Gastroesophageal sphincter (tissue), 4 donors: ENCODE results near the gene STAT6. TPM values are rescaled to one million over a fixed set of nuclear protein-coding genes. Genes with fewer than 3 reads are reported as not detected.
A peak's percentile ranks its signal among the peaks of the same experiment; 100 is the strongest.

ENCODE experiments used
- ATAC-seq: fragments of 150-250 bp; one replicate; pipeline ENCODE4 v1.9.1; 2016; ENCODE audit warnings: mild to moderate bottlenecking, moderate library complexity
- H3K27ac ChIP-seq, 4 donors: fragments of 200-600 bp; sonication (generic) in 3 of 4; 1 replicate in 3 of 4; 2 replicates in 1 of 4; pipeline ENCODE4 v1.5.1; 2016 to 2019
- H3K27me3 ChIP-seq: fragments of 200-600 bp; sonication (generic); one replicate; pipeline ENCODE4 v1.5.1; 2019
- H3K36me3 ChIP-seq, 2 donors: fragments of 200-600 bp; sonication (generic); one replicate each; pipeline ENCODE4 v1.5.1; 2019; ENCODE audit warnings: control low read depth in 1 of 2
- H3K4me1 ChIP-seq, 3 donors: fragments of 200-600 bp; sonication (generic); 1 replicate in 2 of 3; 2 replicates in 1 of 3; pipeline ENCODE4 v1.5.1; 2016 to 2019; ENCODE audit warnings: control low read depth in 2 of 3
- H3K4me3 ChIP-seq, 2 donors: fragments of 200-600 bp; sonication (generic); one replicate each; pipeline ENCODE4 v1.5.1; 2019; ENCODE audit warnings: mild to moderate bottlenecking in 1 of 2, moderate library complexity in 1 of 2
- H3K9me3 ChIP-seq, 3 donors: fragments of 200-600 bp; sonication (generic); one replicate each; pipeline ENCODE4 v1.5.1; 2017 to 2019; ENCODE audit warnings: control low read depth in 2 of 3
- EP300 ChIP-seq: sonication (generic); formaldehyde crosslinking; IDR thresholded peaks from one replicate; pipeline ENCODE4 v1.6.1; 2017; ENCODE audit warnings: antibody characterized with exemption, mild to moderate bottlenecking
- POLR2A ChIP-seq, 2 donors: fragments of 450-650 bp; IDR thresholded peaks; one replicate each; pipeline ENCODE4 v1.6.1; 2017; ENCODE audit warnings: antibody characterized with exemption in 2 of 2, mild to moderate bottlenecking in 2 of 2, moderate library complexity in 1 of 2
- POLR2AphosphoS5 ChIP-seq: sonication (generic); formaldehyde crosslinking; IDR thresholded peaks from one replicate; pipeline ENCODE4 v1.6.1; 2017; ENCODE audit warnings: antibody characterized with exemption
- WGBS, 2 donors: methylation state at CpG; one replicate each; pipeline ENCODE4 v1.1.5; 2018; ENCODE audit warnings: low coverage in 1 of 2; 5-methylcytosine and 5-hydroxymethylcytosine counted together
- total RNA-seq, 4 donors: library from RNA; depleted of rRNA; stranded (reverse); fragments of >200 nt; gene quantifications; one replicate each; pipeline ENCODE4 v1.1.0, GENCODE V29; 2016
- TF ChIP-seq, protein P1 (sequence below), 4 experiments: fragments of 200-600 bp in 2 of 4; fragments of 450-650 bp in 2 of 4; sonication (generic) in 1 of 4; IDR thresholded peaks; one replicate each; pipeline ENCODE4 v1.5.1; 2017 to 2019; ENCODE audit warnings: antibody characterized with exemption in 4 of 4, mild to moderate bottlenecking in 2 of 4, moderate library complexity in 2 of 4

STAT6 gene, protein sequence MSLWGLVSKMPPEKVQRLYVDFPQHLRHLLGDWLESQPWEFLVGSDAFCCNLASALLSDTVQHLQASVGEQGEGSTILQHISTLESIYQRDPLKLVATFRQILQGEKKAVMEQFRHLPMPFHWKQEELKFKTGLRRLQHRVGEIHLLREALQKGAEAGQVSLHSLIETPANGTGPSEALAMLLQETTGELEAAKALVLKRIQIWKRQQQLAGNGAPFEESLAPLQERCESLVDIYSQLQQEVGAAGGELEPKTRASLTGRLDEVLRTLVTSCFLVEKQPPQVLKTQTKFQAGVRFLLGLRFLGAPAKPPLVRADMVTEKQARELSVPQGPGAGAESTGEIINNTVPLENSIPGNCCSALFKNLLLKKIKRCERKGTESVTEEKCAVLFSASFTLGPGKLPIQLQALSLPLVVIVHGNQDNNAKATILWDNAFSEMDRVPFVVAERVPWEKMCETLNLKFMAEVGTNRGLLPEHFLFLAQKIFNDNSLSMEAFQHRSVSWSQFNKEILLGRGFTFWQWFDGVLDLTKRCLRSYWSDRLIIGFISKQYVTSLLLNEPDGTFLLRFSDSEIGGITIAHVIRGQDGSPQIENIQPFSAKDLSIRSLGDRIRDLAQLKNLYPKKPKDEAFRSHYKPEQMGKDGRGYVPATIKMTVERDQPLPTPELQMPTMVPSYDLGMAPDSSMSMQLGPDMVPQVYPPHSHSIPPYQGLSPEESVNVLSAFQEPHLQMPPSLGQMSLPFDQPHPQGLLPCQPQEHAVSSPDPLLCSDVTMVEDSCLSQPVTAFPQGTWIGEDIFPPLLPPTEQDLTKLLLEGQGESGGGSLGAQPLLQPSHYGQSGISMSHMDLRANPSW
- total RNA-seq, result 100 to 1,000 TPM in 3 of 4 donors, 10 to 100 TPM in 1; 92.5 to 166 (median 156) TPM

DNA sequence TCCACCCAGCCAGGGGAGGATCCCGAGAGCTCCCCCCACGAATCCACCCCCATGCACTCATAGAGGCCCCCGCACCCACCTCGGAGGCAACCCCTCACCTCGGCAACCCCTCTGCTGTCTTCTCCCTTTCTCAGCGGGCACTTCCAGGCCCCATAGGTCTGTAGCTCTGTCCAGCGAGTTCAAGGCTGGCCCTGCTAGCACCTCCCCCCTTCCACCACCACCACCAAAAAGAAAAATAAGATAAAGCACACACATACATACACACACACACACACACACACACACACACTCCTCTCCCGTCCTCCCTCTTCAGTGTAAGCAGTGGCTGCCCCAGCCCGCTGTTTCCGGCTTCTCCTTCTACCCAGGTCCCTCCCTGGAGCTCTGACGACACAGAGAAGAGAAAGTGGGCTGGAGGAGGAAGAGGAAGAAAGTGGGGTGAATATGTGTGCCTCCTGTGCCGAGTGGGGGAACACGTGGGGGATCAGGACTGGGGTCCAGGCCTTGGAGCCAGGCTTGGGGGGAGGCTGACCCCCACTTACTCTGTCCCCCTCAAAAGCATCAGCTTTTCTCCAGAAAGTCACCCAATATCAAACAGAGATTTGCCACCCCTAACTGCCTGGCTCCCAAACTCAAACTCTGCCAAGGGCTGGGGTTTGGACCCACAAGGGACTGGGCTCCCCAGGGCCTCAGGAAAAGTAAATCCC lies at the start of gene STAT6:
Gene STAT6 (minus strand): TSS at position 332 of the 704 bp plus-strand sequence. CDS start 3,084 bp downstream, outside the sequence.
- Histone ChIP-seq H3K4me1 (peaks cover 0 to 54% (median 25%) of the 10 kb centered on the region in 3 donors), H3K9me3 (no peaks in the 10 kb centered on the region), H3K4me3 (peak within 1 kb of the TSS; percentile 73 to 78), H3K27me3 (no peaks in the 10 kb centered on the region), H3K36me3 (peaks cover 0 to 25% of the 10 kb centered on the region in 2 donors), H3K27ac (peak within 1 kb of the TSS; percentile 92 to 98 (median 96))
- WGBS, 2 donors, result 0 to 4% methylated on average over 4 to 6 of the region's 13 CpGs
- TF ChIP-seq, protein P1, sequence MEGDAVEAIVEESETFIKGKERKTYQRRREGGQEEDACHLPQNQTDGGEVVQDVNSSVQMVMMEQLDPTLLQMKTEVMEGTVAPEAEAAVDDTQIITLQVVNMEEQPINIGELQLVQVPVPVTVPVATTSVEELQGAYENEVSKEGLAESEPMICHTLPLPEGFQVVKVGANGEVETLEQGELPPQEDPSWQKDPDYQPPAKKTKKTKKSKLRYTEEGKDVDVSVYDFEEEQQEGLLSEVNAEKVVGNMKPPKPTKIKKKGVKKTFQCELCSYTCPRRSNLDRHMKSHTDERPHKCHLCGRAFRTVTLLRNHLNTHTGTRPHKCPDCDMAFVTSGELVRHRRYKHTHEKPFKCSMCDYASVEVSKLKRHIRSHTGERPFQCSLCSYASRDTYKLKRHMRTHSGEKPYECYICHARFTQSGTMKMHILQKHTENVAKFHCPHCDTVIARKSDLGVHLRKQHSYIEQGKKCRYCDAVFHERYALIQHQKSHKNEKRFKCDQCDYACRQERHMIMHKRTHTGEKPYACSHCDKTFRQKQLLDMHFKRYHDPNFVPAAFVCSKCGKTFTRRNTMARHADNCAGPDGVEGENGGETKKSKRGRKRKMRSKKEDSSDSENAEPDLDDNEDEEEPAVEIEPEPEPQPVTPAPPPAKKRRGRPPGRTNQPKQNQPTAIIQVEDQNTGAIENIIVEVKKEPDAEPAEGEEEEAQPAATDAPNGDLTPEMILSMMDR (IDR thresholded peaks at IDR 0.05), result no peak
- TF ChIP-seq POLR2A (IDR thresholded peaks at IDR 0.05) (peak; percentile 1 to 60), EP300 (no peak), POLR2AphosphoS5 (peak; percentile 46)
- ATAC-seq, result peak; percentile 76

- H3K9me3 ChIP-seq, result no peaks in the 10 kb centered on the region
- H3K36me3 ChIP-seq, result peaks cover 0 to 100% of the 10 kb centered on the region in 2 donors
- 84 to 90% methylated on average over 5 to 7 of the region's 14 CpGs for WGBS, 2 donors
- H3K4me3 ChIP-seq, result no peak overlapping the region
- no peaks in the 10 kb centered on the region for H3K27me3 ChIP-seq
- no peak for ATAC-seq
- H3K4me1 ChIP-seq, result peaks cover 0 to 25% (median 11%) of the 10 kb centered on the region in 3 donors
- TF ChIP-seq POLR2A (IDR thresholded peaks at IDR 0.05) (no peak), EP300 (no peak), POLR2AphosphoS5 (no peak)
- TF ChIP-seq, protein P1 (IDR thresholded peaks at IDR 0.05), result no peak
- H3K27ac ChIP-seq, result no peak overlapping the region
These were observed 49.6 kb upstream of the STAT6 start for GRCh38 chr12:57160741-57161140.

DNA sequence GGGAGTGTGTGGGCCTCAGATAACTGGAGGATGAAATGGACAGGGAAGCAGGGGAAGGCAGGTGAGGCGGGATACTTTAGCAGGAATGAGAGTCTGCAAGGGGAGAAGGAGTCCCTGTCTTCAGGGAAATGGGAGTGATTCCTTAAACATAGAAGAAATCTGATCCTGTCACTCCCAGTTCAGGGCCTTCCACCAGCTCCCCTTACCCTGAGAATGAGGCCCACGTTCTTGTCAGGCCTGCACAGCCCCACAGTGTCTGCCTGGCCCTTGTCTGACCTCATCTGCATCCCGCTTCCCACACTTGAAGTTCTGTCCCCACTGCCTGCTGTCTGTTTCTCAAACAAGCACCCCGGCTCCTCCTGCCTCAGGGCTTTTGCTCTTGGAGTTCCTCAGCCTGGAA lies 48.9 kb upstream of the STAT6 start:
- peaks cover 0 to 26% (median 11%) of the 10 kb centered on the region in 3 donors for H3K4me1 ChIP-seq
- ATAC-seq, result no peak
- no peaks in the 10 kb centered on the region for H3K27me3 ChIP-seq
- no peaks in the 10 kb centered on the region for H3K9me3 ChIP-seq
- H3K27ac ChIP-seq, result peak overlapping the region in 3 of 4 donors; percentile 43 to 52 (median 48)
- TF ChIP-seq EP300 (no peak), POLR2A (IDR thresholded peaks at IDR 0.05) (no peak), POLR2AphosphoS5 (no peak)
- TF ChIP-seq, protein P1 (IDR thresholded peaks at IDR 0.05), result no peak
- 71 to 78% methylated on average over 1 to 4 of the region's 4 CpGs for WGBS, 2 donors
- no peak overlapping the region for H3K4me3 ChIP-seq
- peaks cover 0 to 100% of the 10 kb centered on the region in 2 donors for H3K36me3 ChIP-seq

GRCh38 chr12:57159311-57159710 lies 48.1 kb upstream of the STAT6 start:
- peak; percentile 21 for ATAC-seq
- Histone ChIP-seq H3K4me1 (peaks cover 0 to 34% (median 11%) of the 10 kb centered on the region in 3 donors), H3K9me3 (no peaks in the 10 kb centered on the region), H3K4me3 (no peak overlapping the region), H3K27ac (peak overlapping the region in 3 of 4 donors; percentile 43 to 52 (median 48)), H3K27me3 (no peaks in the 10 kb centered on the region), H3K36me3 (peaks cover 0 to 100% of the 10 kb centered on the region in 2 donors)
- WGBS, 2 donors, result 62% methylated on average over 4 of the region's 4 CpGs; no CpG with 5 or more reads in 1 of the 2 donors
- TF ChIP-seq, protein P1 (IDR thresholded peaks at IDR 0.05), result no peak
- TF ChIP-seq EP300 (no peak), POLR2AphosphoS5 (no peak), POLR2A (IDR thresholded peaks at IDR 0.05) (no peak)
